ENCODE results near the gene GPRIN3. TPM values are rescaled to one million over a fixed set of nuclear protein-coding genes. Genes with fewer than 3 reads are reported as not detected.

Gene GPRIN3
- total and polyA plus RNA-seq, 2 of the 13 experiments (the other 11 are each of a cell fraction or from before 2014, with no cell fraction given), result not detected

DNA sequence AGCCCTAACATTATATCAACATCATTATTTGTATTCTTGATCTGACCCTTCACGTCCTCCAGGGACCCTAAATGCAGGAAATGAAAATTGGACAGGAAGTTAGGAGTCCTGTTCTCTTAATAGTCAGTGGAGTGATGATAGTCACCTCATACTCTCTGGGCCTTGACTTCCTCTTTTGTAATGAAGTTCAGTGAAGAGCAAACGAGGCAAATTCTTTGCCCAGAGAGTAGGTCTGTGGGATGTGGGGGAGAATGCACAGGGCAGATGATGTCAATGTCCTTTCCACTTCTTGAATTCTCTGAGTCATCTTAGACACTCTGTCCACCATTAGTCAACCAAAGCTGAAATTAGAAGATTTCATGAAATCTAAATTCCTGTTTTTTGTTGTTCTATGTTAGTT, 17.1 kb upstream of the GPRIN3 start:
- ChIA-PET CTCF (ENCODE audit: low intra/inter-chr PET ratio, low total read pairs) (no interaction called here), POLR2A (no interaction called here)
- in situ Hi-C loops (cut with HindIII; ENCODE audit: extremely low pct_ligation_motif_present, low pct_unique_long_range_greater_than_20kb), result no loop called here
- Histone ChIP-seq H3K9me3 (ENCODE audit: low read length) (no peaks in the 10 kb centered on the region), H3K9ac (ENCODE audit: insufficient read depth, low read depth, low read length) (no peak overlapping the region), H3K4me1 (ENCODE audit: insufficient read depth, low read length) (no peaks in the 10 kb centered on the region), H4K20me1 (ENCODE audit: insufficient read depth, low read length) (no peaks in the 10 kb centered on the region; the same call in 1 of the 2 replicates), H3K79me2 (ENCODE audit: insufficient read depth, low read length) (no peaks in the 10 kb centered on the region), H3K4me2 (ENCODE audit: low read depth, low read length) (no peak overlapping the region), H2AFZ (ENCODE audit: low read length) (no peak overlapping the region), H3K4me3 (replicated peaks in 1 of 3; ENCODE audit: insufficient read depth in 1 of 3, low read depth in 2 of 3, low read length in 3 of 3) (no peak overlapping the region), H3K27me3 (ENCODE audit: control insufficient read depth in 1 of 2, insufficient read depth in 2 of 2, low read length in 2 of 2) (no peaks in the 10 kb centered on the region), H3K27ac (ENCODE audit: extremely low read length, insufficient read depth, low read length) (no peak overlapping the region), H3K36me3 (replicated peaks in 1 of 2; ENCODE audit: control insufficient read depth in 1 of 2, insufficient read depth in 2 of 2, low read length in 2 of 2) (no peaks in the 10 kb centered on the region)
- intact Hi-C loops (cut with micrococcal nuclease; ENCODE audit: unreplicated experiment), result no loop called here
- 0% methylated on average over 2 of the region's 2 CpGs for WGBS (ENCODE audit: low lambda C conversion rate)
- no peak for DNase-seq (ENCODE audit: low spot score)
- no peak for ATAC-seq
- no TSS peak for BruUV-seq (replicated peaks)
- TF ChIP-seq ZNF781 (CRISPR knock-in tag; IDR thresholded peaks at IDR 0.05; ENCODE audit: borderline replicate concordance, not compliant biosample characterization) (no peak), FOXP1 (IDR thresholded peaks at IDR 0.05) (no peak), FOXP1 (CRISPR knock-in tag; IDR thresholded peaks at IDR 0.05) (no peak), HMG20A (CRISPR knock-in tag; IDR thresholded peaks at IDR 0.05; ENCODE audit: borderline replicate concordance) (no peak), ZNF143 (CRISPR knock-in tag; IDR thresholded peaks at IDR 0.05) (no peak), ZNF549 (CRISPR knock-in tag; IDR thresholded peaks at IDR 0.05) (no peak), PAF1 (CRISPR knock-in tag; IDR thresholded peaks at IDR 0.05) (no peak), SALL2 (CRISPR knock-in tag; IDR thresholded peaks at IDR 0.05) (no peak), ZNF800 (CRISPR knock-in tag; IDR thresholded peaks at IDR 0.05) (no peak), PCBP1 (IDR thresholded peaks at IDR 0.05; ENCODE audit: borderline replicate concordance, low read depth, low read length) (no peak), SIN3A (IDR thresholded peaks at IDR 0.05; ENCODE audit: borderline replicate concordance, low read depth, low read length) (no peak), PAXIP1 (CRISPR knock-in tag; conservative IDR thresholded peaks at IDR 0.05) (no peak), ZNF777 (CRISPR knock-in tag; IDR thresholded peaks at IDR 0.05) (no peak), ZBTB7B (CRISPR knock-in tag; IDR thresholded peaks at IDR 0.05) (no peak)
- no peak for FAIRE-seq

Measured in HepG2 (cell line).